Esophagus squamous epithelium (tissue), 4 donors: ENCODE measurements around the gene TSEN34.
"Not testable (repeated sequence)": the region's sequence is repeated elsewhere in the genome, so short reads cannot be mapped to it uniquely, and the experiment has no call there.

Experiments
- CTCF ChIP-seq, 6 experiments: fragments of 450-650 bp in 4 of 6; fragments of 200-600 bp in 2 of 6; sonication (generic) in 2 of 6; IDR thresholded peaks; one replicate each; pipeline ENCODE4 v1.5.1; 2016 to 2019; ENCODE audit warnings: antibody characterized with exemption in 6 of 6, mild to moderate bottlenecking in 4 of 6, moderate library complexity in 4 of 6
- POLR2A ChIP-seq, 4 donors: fragments of 450-650 bp; IDR thresholded peaks; one replicate each; pipeline ENCODE4 v1.6.1; 2017; ENCODE audit warnings: antibody characterized with exemption in 4 of 4, mild to moderate bottlenecking in 4 of 4, moderate library complexity in 3 of 4

- TF ChIP-seq POLR2A (IDR thresholded peaks at IDR 0.05), result peak in 1 of 4 donors; percentile 2
- TF ChIP-seq CTCF (IDR thresholded peaks at IDR 0.05), result not testable (repeated sequence)
Observed at GRCh38 chr19:54223277-54223936, 32.3 kb downstream of the TSEN34 start.
